ENCODE data around the gene DDX25. TPM values are rescaled to one million over a fixed set of nuclear protein-coding genes. Genes with fewer than 3 reads are reported as not detected.

The DDX25 gene
- total and polyA plus RNA-seq, 2 of the 8 experiments (the other 6 are each of a cell fraction or from before 2014, with no cell fraction given), result 17.6 to 17.9 TPM

- H3K79me2 ChIP-seq (ENCODE audit: control insufficient read depth in 1 of 2, insufficient read depth in 2 of 2, low read length in 2 of 2), result no peaks in the 10 kb centered on the region
- H3K27ac ChIP-seq (ENCODE audit: low read depth, low read length), result no peak overlapping the region
- 80% methylated on average over 9 of the region's 9 CpGs; no CpG with 5 or more reads in 1 of the 2 experiments for WGBS, 2 experiments (ENCODE audit: extremely low coverage in 1 of 2, insufficient coverage in 1 of 2, insufficient read length in 1 of 2, insufficient replicate concordance in 2 of 2, low coverage in 1 of 2, low lambda C conversion rate in 2 of 2, missing lambda C conversion rate in 1 of 2)
- H2BK5ac ChIP-seq (ENCODE audit: low read depth, low read length), result no peak overlapping the region
- H3K4me3 ChIP-seq (ENCODE audit: extremely low read depth in 1 of 4, insufficient read depth in 2 of 4, low read depth in 3 of 4, low read length in 4 of 4), result no peak overlapping the region
- no peaks in the 10 kb centered on the region for H3K79me1 ChIP-seq (ENCODE audit: low read depth, low read length)
- no peaks in the 10 kb centered on the region for H3K9me3 ChIP-seq (ENCODE audit: insufficient read depth in 2 of 2, low read depth in 1 of 2, low read length in 1 of 2)
- no peak overlapping the region for H4K5ac ChIP-seq (ENCODE audit: insufficient read length, low read depth, low read length)
- no peak overlapping the region for H3K23ac ChIP-seq (ENCODE audit: insufficient read length)
- H2AK5ac ChIP-seq (ENCODE audit: low read depth, low read length), result no peak overlapping the region
- H3K14ac ChIP-seq (ENCODE audit: insufficient read length), result no peak overlapping the region
- no peaks in the 10 kb centered on the region; a peak in 1 of 8 replicates for H3K36me3 ChIP-seq (ENCODE audit: control insufficient read depth in 2 of 4, insufficient read depth in 4 of 4, low read length in 3 of 4)
- CTCF ChIA-PET (ENCODE audit: partially characterized antibody), result interaction anchor here (0.7 to 5.8 kb wide), 11 partner anchors 9 to 270 kb away, joined by 3 to 118 read pairs (median 4); partner anchors contain the start of gene DDX25
- no peak for FAIRE-seq
- POLR2A ChIA-PET (ENCODE audit: partially characterized antibody), result no interaction called here
- H4K91ac ChIP-seq (replicated peaks; ENCODE audit: insufficient read length, low read length), result no peak overlapping the region
- H3K4me2 ChIP-seq (ENCODE audit: insufficient read depth in 1 of 2, low read depth in 2 of 2, low read length in 2 of 2), result no peak overlapping the region
- H2BK20ac ChIP-seq (ENCODE audit: low read length), result no peak overlapping the region
- H4K20me1 ChIP-seq (replicated peaks in 1 of 2; ENCODE audit: control insufficient read depth in 1 of 2, insufficient read depth in 2 of 2, low read length in 2 of 2), result no peaks in the 10 kb centered on the region
- H3K18ac ChIP-seq (ENCODE audit: extremely low read depth, low read length), result no peak overlapping the region
- DNase-seq (ENCODE audit: low read depth in 1 of 2, low spot score in 2 of 2), result no peak
- no peak overlapping the region for H4K8ac ChIP-seq (ENCODE audit: extremely low read depth, insufficient read depth, low read length)
- no peak overlapping the region for H2BK15ac ChIP-seq (ENCODE audit: low read length)
- H3K4me1 ChIP-seq (replicated peaks in 1 of 4; ENCODE audit: control insufficient read depth in 3 of 4, insufficient read depth in 4 of 4, low read length in 3 of 4), result no peaks in the 10 kb centered on the region
- no peak overlapping the region for H2BK120ac ChIP-seq (replicated peaks; ENCODE audit: low read depth, low read length)
- H3K56ac ChIP-seq (replicated peaks; ENCODE audit: insufficient read length, low read depth, low read length), result no peak overlapping the region
- H2BK12ac ChIP-seq (ENCODE audit: low read depth, low read length), result no peak overlapping the region
- H3K4ac ChIP-seq (replicated peaks; ENCODE audit: insufficient read length, low read depth, low read length), result no peak overlapping the region
- no peaks in the 10 kb centered on the region; a peak in 2 of 7 replicates for H3K27me3 ChIP-seq (replicated peaks in 1 of 4; ENCODE audit: control insufficient read depth in 3 of 4, extremely low read depth in 1 of 4, insufficient read depth in 3 of 4, low read length in 3 of 4)
- no peaks in the 10 kb centered on the region for H3K23me2 ChIP-seq (ENCODE audit: low read depth, low read length)
- no peak overlapping the region for H3K9ac ChIP-seq (replicated peaks in 1 of 4; ENCODE audit: extremely low read depth in 1 of 4, low read depth in 3 of 4, low read length in 3 of 4)
- H2AFZ ChIP-seq (ENCODE audit: low read length), result no peak overlapping the region
- TF ChIP-seq USF2 (IDR thresholded peaks at IDR 0.05; ENCODE audit: low read length) (no peak), RNF2 (IDR thresholded peaks at IDR 0.05; ENCODE audit: borderline replicate concordance, low read depth, low read length, missing control alignments, poor library complexity, severe bottlenecking) (no peak), SAP30 (IDR thresholded peaks at IDR 0.05; ENCODE audit: insufficient read depth, insufficient replicate concordance, low read length) (no peak), CTBP2 (IDR thresholded peaks at IDR 0.05; ENCODE audit: borderline replicate concordance, insufficient read depth, insufficient read length, low read length) (no peak), FOSL1 (IDR thresholded peaks at IDR 0.05; ENCODE audit: insufficient read depth, low read depth, low read length) (no peak), SP4 (IDR thresholded peaks at IDR 0.05; ENCODE audit: low read length) (no peak), RAD21 (IDR thresholded peaks at IDR 0.05 in 1 of 2, conservative IDR thresholded peaks at IDR 0.05 in 1 of 2; ENCODE audit: low read depth in 2 of 2, low read length in 2 of 2) (no peak), KDM4A (IDR thresholded peaks at IDR 0.05; ENCODE audit: low read depth, low read length, severe bottlenecking) (no peak), CHD1 (IDR thresholded peaks at IDR 0.05; ENCODE audit: low read depth, low read length) (no peak), SP2 (IDR thresholded peaks at IDR 0.05; ENCODE audit: low read length) (no peak), SIX5 (IDR thresholded peaks at IDR 0.05; ENCODE audit: low read depth, low read length) (no peak), ZNF274 (IDR thresholded peaks at IDR 0.05; ENCODE audit: borderline replicate concordance, extremely low read depth, low read length) (no peak), SRF (IDR thresholded peaks at IDR 0.05; ENCODE audit: low read depth, low read length) (no peak)
These were observed 16.7 kb downstream of the DDX25 start for GRCh38 chr11:125921042-125921441.
